Measurements from ENCODE around the gene ANKRD16. TPM values are rescaled to one million over a fixed set of nuclear protein-coding genes. Genes with fewer than 3 reads are reported as not detected.
"Not testable (repeated sequence)": the region's sequence is repeated elsewhere in the genome, so short reads cannot be mapped to it uniquely, and the experiment has no call there.

The ANKRD16 gene
- total RNA-seq, 4 donors from 2014 or later, result 8.0 to 19.8 (median 13.1) TPM

DNA sequence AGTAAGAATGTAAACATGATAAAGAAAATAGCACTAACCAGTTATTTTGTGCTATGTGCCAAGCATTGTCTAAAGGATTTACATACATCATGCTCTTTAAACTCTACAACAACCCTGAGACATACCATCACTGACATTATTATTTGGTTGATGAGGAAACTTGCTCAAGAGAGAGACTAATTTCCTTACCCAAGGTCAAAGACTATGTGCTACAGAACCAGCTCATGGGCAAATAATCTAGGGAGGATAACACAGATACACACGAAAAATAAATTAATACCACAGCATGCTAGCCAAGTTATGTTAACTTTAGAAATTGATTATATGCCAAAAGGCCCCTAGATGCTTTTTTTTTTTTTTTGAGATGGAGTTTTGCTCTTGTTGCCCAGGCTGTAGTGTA, 2.7 kb downstream of the ANKRD16 start:
- Histone ChIP-seq H3K4me3 (replicated peaks in 1 of 3) (no peak overlapping the region), H3K27ac (no peak overlapping the region), H3K4me1 (peaks cover 17 to 22% of the 10 kb centered on the region in 2 donors), H3K9me3 (no peaks in the 10 kb centered on the region), H3K27me3 (no peaks in the 10 kb centered on the region), H3K36me3 (peaks cover 13 to 26% of the 10 kb centered on the region in 2 donors)
- 84 to 85% methylated on average over 1 of the region's 1 CpG for WGBS, 2 donors
- no peak for TF ChIP-seq POLR2A (IDR thresholded peaks at IDR 0.05)
- TF ChIP-seq, protein P1, sequence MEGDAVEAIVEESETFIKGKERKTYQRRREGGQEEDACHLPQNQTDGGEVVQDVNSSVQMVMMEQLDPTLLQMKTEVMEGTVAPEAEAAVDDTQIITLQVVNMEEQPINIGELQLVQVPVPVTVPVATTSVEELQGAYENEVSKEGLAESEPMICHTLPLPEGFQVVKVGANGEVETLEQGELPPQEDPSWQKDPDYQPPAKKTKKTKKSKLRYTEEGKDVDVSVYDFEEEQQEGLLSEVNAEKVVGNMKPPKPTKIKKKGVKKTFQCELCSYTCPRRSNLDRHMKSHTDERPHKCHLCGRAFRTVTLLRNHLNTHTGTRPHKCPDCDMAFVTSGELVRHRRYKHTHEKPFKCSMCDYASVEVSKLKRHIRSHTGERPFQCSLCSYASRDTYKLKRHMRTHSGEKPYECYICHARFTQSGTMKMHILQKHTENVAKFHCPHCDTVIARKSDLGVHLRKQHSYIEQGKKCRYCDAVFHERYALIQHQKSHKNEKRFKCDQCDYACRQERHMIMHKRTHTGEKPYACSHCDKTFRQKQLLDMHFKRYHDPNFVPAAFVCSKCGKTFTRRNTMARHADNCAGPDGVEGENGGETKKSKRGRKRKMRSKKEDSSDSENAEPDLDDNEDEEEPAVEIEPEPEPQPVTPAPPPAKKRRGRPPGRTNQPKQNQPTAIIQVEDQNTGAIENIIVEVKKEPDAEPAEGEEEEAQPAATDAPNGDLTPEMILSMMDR (IDR thresholded peaks at IDR 0.05), result no peak
- intact Hi-C loops (cut with DNase I), result loop anchor here (5.0 kb wide), 1 partner anchor 70 kb away; no protein-coding TSS in a partner anchor
- DNase-seq, result no peak

DNA sequence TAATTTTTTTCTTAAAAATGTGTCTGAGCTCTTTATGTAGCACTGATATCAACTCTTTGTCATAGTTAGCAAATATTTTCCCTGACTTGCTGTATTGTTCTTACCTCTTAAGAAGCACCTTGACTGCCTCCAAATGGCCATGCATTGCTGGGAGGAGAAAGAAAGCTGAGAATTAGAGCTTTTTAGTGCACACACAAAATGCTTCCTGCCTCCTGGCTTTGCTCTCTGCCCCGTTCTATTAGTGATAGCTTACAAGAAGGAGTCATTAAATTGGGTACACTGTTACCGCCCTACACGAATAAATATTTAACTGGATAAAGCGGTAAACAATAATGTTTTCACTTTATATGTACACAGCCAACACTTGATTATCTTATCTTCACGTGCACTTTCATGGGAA, 4.1 kb downstream of the ANKRD16 start:
- no peak for TF ChIP-seq POLR2A (IDR thresholded peaks at IDR 0.05)
- TF ChIP-seq, protein P1 (IDR thresholded peaks at IDR 0.05), result no peak
- intact Hi-C loops (cut with DNase I), result loop anchor here (5.0 kb wide), 1 partner anchor 68 kb away; no protein-coding TSS in a partner anchor
- 94 to 95% methylated on average over 5 of the region's 5 CpGs for WGBS, 2 donors

DNA sequence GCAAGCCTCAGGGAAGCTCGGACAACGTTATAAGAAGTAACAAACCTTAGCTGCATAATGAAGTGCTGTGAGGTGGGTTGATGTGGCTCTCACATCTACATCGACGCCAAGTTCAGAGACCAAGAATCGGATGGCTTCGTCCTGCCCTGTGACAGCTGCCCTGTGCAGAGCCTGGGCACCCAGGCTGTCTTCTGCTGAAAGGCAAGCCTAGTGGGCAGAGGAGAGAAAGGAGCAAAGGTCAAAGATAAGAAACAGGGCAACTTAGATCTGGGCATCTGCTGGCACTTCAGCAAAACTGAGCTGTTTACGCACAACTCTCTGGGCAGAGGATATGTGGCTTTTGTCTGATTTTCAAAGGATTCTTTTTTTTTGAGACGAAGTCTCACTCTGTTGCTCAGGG, 6.7 kb downstream of the ANKRD16 start:
- no peak for DNase-seq
- intact Hi-C loops (cut with DNase I), result no loop called here
- Histone ChIP-seq H3K9me3 (no peaks in the 10 kb centered on the region), H3K27ac (no peak overlapping the region), H3K4me1 (peaks cover under 1 to 1% of the 10 kb centered on the region in 2 donors), H3K36me3 (peaks cover 13 to 29% of the 10 kb centered on the region in 2 donors), H3K4me3 (replicated peaks in 1 of 3) (no peak overlapping the region), H3K27me3 (no peaks in the 10 kb centered on the region)
- 82 to 96% methylated on average over 7 to 8 of the region's 8 CpGs for WGBS, 2 donors
- TF ChIP-seq POLR2A (IDR thresholded peaks at IDR 0.05), result no peak
- TF ChIP-seq, protein P1 (IDR thresholded peaks at IDR 0.05), result no peak

More for the DNA sequence above, 4.1 kb downstream of the ANKRD16 start:
- Histone ChIP-seq H3K9me3 (no peaks in the 10 kb centered on the region), H3K27ac (no peak overlapping the region), H3K4me3 (replicated peaks in 1 of 3) (no peak overlapping the region), H3K4me1 (peaks cover 9 to 10% of the 10 kb centered on the region in 2 donors), H3K36me3 (peaks cover 13 to 26% of the 10 kb centered on the region in 2 donors), H3K27me3 (no peaks in the 10 kb centered on the region)
- DNase-seq, result no peak

GRCh38 chr10:5877041-5877440, 12.7 kb downstream of the ANKRD16 start:
- not testable (repeated sequence) for DNase-seq; H3K4me3 ChIP-seq (replicated peaks in 1 of 3); H3K27me3 ChIP-seq; H3K9me3 ChIP-seq
- intact Hi-C loops (cut with DNase I), result loop anchor here (10.0 kb wide), 2 partner anchors 432 to 1052 kb away; partner anchors contain the start of gene AKR1E2
- 87 to 94% methylated on average over 7 of the region's 7 CpGs for WGBS, 2 donors
- H3K36me3 ChIP-seq, result peaks cover 0 to 12% of the 10 kb centered on the region in 2 donors
- peaks cover 0 to 14% of the 10 kb centered on the region in 2 donors for H3K4me1 ChIP-seq
- peak overlapping the region in 1 of 3 donors; percentile 24 for H3K27ac ChIP-seq

GRCh38 chr10:5876181-5876768, 13.4 kb downstream of the ANKRD16 start:
- intact Hi-C loops (cut with DNase I), result loop anchor here (10.0 kb wide), 2 partner anchors 431 to 1051 kb away; partner anchors contain the start of gene AKR1E2
- no peak for DNase-seq
- H3K27ac ChIP-seq, result no peak overlapping the region
- peaks cover 0 to 12% of the 10 kb centered on the region in 2 donors for H3K36me3 ChIP-seq
- no peaks in the 10 kb centered on the region for H3K27me3 ChIP-seq
- H3K4me3 ChIP-seq (replicated peaks in 1 of 3), result no peak overlapping the region
- H3K4me1 ChIP-seq, result peaks cover 0 to 14% of the 10 kb centered on the region in 2 donors
- no peaks in the 10 kb centered on the region for H3K9me3 ChIP-seq
- TF ChIP-seq POLR2A (IDR thresholded peaks at IDR 0.05), result no peak
- TF ChIP-seq, protein P1 (IDR thresholded peaks at IDR 0.05), result no peak
- 69 to 79% methylated on average over 14 of the region's 14 CpGs for WGBS, 2 donors
